B cell (primary cell): ENCODE results near the gene ITGAE. TPM values are rescaled to one million over a fixed set of nuclear protein-coding genes. Genes with fewer than 3 reads are reported as not detected.
"Not testable (repeated sequence)": the region's sequence is repeated elsewhere in the genome, so short reads cannot be mapped to it uniquely, and the experiment has no call there.

Experiments
- ATAC-seq: fragments of 200-7000 bp; cut with Tn5 transposase; one replicate; pipeline ENCODE4 v1.10.0; 2021; ENCODE audit warnings: low read depth, mild to moderate bottlenecking, moderate number of reproducible peaks, moderate library complexity
- CTCF ChIA-PET: fragments of 350-600 bp; sonication (Branson Sonifier 250); formaldehyde crosslinking; loops from one replicate; lab custom pipeline; 2021; ENCODE audit warnings: antibody characterized with exemption, inconsistent platforms; lab: Charles Lee
- POLR2A ChIA-PET: fragments of 350-600 bp; sonication (Branson Sonifier 250); formaldehyde crosslinking; loops from one replicate; lab custom pipeline; 2021; ENCODE audit warnings: antibody characterized with exemption; lab: Charles Lee
- DNase-seq: peaks from one replicate; pipeline ENCODE4 v3.0.0; 2013
- H2AFZ ChIP-seq: 2 replicates; pipeline ENCODE4 v1.6.1; 2012; ENCODE audit warnings: mild to moderate bottlenecking, low read depth, low read length; ENCODE audit not compliant: insufficient read depth, poor library complexity, severe bottlenecking
- H3K27ac ChIP-seq, 2 donors: 1 replicate in 1 of 2; 2 replicates in 1 of 2; pipeline ENCODE4 v1.5.1; 2012 to 2013; ENCODE audit warnings: low read length in 2 of 2, mild to moderate bottlenecking in 2 of 2, moderate library complexity in 1 of 2
- H3K27me3 ChIP-seq, 4 experiments: fragments of 200-600 bp in 1 of 4; sonication (generic) in 1 of 4; replicated peaks in 1 of 4; 1 replicate in 2 of 4; 2 replicates in 2 of 4; pipeline versions ENCODE4 v1.6.1 to v1.7.0; 2013 to 2016; ENCODE audit warnings: low read length in 3 of 4, mild to moderate bottlenecking in 2 of 4, mixed read lengths in 1 of 4, moderate library complexity in 1 of 4; ENCODE audit not compliant: insufficient read depth in 4 of 4, control insufficient read depth in 3 of 4; ENCODE audit errors: control extremely low read depth in 1 of 4
- H3K36me3 ChIP-seq, 2 experiments: replicated peaks in 1 of 2; 1 replicate in 1 of 2; 2 replicates in 1 of 2; pipeline versions ENCODE4 v1.6.1 to v1.7.1; 2013; ENCODE audit warnings: low read length in 1 of 2; ENCODE audit not compliant: insufficient read depth in 2 of 2, control insufficient read depth in 1 of 2; ENCODE audit errors: control extremely low read depth in 1 of 2, extremely low read depth in 1 of 2
- H3K4me1 ChIP-seq, 2 donors: fragments of 200-600 bp in 1 of 2; sonication (generic) in 1 of 2; 1 replicate in 1 of 2; 2 replicates in 1 of 2; pipeline versions ENCODE4 v1.5.1 to v1.6.1; 2013 to 2017; ENCODE audit warnings: low read length in 2 of 2; ENCODE audit not compliant: control insufficient read depth in 2 of 2, insufficient read depth in 2 of 2
- H3K4me2 ChIP-seq: replicated peaks from 2 replicates; pipeline ENCODE3; 2012; ENCODE audit warnings: mild to moderate bottlenecking, low read depth, low read length; ENCODE audit not compliant: poor library complexity, severe bottlenecking
- H3K4me3 ChIP-seq, 5 experiments: fragments of 200-600 bp in 1 of 5; sonication (generic) in 1 of 5; 1 replicate in 3 of 5; 2 replicates in 2 of 5; pipeline versions ENCODE4 v1.5.1 to v1.7.0; 2011 to 2016; ENCODE audit warnings: low read length in 4 of 5, mild to moderate bottlenecking in 4 of 5, low read depth in 2 of 5, control low read depth in 1 of 5, moderate library complexity in 1 of 5; ENCODE audit not compliant: insufficient read depth in 1 of 5; ENCODE audit errors: control extremely low read depth in 1 of 5, extremely low read depth in 1 of 5
- H3K79me2 ChIP-seq: fragments of 200-600 bp; sonication (generic); one replicate; pipeline ENCODE4 v1.6.0; 2016; ENCODE audit warnings: low read length; ENCODE audit not compliant: control insufficient read depth, insufficient read depth
- H3K9ac ChIP-seq: fragments of 200-600 bp; sonication (generic); 2 replicates; pipeline ENCODE4 v1.6.1; 2017; ENCODE audit warnings: mild to moderate bottlenecking, low read length, moderate library complexity
- H3K9me3 ChIP-seq, 3 donors: one replicate each; pipeline versions ENCODE4 v1.6.1 to v1.7.1; 2013; ENCODE audit warnings: low read length in 2 of 3; ENCODE audit not compliant: control insufficient read depth in 2 of 3, insufficient read depth in 1 of 3; ENCODE audit errors: control extremely low read depth in 1 of 3
- H4K20me1 ChIP-seq: 2 replicates; pipeline ENCODE4 v1.6.0; 2012; ENCODE audit warnings: mild to moderate bottlenecking, low read length; ENCODE audit not compliant: insufficient read depth, control insufficient read depth, poor library complexity, severe bottlenecking
- H3K27ac Mint-ChIP-seq: one replicate; pipeline ENCODE4 v1.8.0; 2021; ENCODE audit warnings: mixed read lengths
- H3K27me3 Mint-ChIP-seq: one replicate; pipeline ENCODE4 v1.8.0; 2021; ENCODE audit warnings: mixed read lengths
- H3K4me1 Mint-ChIP-seq: one replicate; pipeline ENCODE4 v1.8.0; 2021; ENCODE audit warnings: mixed read lengths
- H3K4me3 Mint-ChIP-seq: one replicate; pipeline ENCODE4 v1.8.0; 2021; ENCODE audit warnings: mixed read lengths
- H3K9me3 Mint-ChIP-seq: one replicate; pipeline ENCODE4 v1.8.0; 2022; ENCODE audit warnings: mixed read lengths; ENCODE audit not compliant: insufficient read depth
- EZH2 ChIP-seq: IDR thresholded peaks from 2 replicates; pipeline ENCODE4 v1.6.1; 2012; ENCODE audit warnings: borderline replicate concordance, low read depth, mild to moderate bottlenecking, moderate library complexity, low read length; ENCODE audit not compliant: insufficient read depth, poor library complexity, severe bottlenecking
- WGBS: methylation state at CpG from one replicate; pipeline ENCODE4 v1.1.5; 2013; ENCODE audit warnings: missing lambda C conversion rate; ENCODE audit not compliant: insufficient coverage; 5-methylcytosine and 5-hydroxymethylcytosine counted together
- intact Hi-C: fragments of 100-400 bp; cut with micrococcal nuclease; formaldehyde crosslinking; loops from one replicate; pipeline ENCODE4 v1.10.0; 2022
- polyA plus RNA-seq: library from polyadenylated mRNA; depleted of rRNA; stranded (reverse); fragments of >200 nt; gene quantifications from 2 replicates; pipeline ENCODE4 v1.2.3, GENCODE V29; 2012
- total RNA-seq, 2 donors: library from RNA; stranded (reverse); fragments of 120-200 nt in 1 of 2; gene quantifications; 1 replicate in 1 of 2; 2 replicates in 1 of 2; pipeline versions ENCODE4 v1.2.3 to v1.2.4, GENCODE V29; 2013 to 2022
- TF ChIP-seq, protein P1 (sequence below): fragments of 200-600 bp; IDR thresholded peaks from one replicate; pipeline ENCODE4 v1.8.0; 2022; ENCODE audit warnings: antibody characterized with exemption, mild to moderate bottlenecking

ITGAE gene
- total and polyA plus RNA-seq, 2 donors (not counting 1 experiment from before 2014, with no cell fraction given) = 48.2 to 95.6 TPM

DNA sequence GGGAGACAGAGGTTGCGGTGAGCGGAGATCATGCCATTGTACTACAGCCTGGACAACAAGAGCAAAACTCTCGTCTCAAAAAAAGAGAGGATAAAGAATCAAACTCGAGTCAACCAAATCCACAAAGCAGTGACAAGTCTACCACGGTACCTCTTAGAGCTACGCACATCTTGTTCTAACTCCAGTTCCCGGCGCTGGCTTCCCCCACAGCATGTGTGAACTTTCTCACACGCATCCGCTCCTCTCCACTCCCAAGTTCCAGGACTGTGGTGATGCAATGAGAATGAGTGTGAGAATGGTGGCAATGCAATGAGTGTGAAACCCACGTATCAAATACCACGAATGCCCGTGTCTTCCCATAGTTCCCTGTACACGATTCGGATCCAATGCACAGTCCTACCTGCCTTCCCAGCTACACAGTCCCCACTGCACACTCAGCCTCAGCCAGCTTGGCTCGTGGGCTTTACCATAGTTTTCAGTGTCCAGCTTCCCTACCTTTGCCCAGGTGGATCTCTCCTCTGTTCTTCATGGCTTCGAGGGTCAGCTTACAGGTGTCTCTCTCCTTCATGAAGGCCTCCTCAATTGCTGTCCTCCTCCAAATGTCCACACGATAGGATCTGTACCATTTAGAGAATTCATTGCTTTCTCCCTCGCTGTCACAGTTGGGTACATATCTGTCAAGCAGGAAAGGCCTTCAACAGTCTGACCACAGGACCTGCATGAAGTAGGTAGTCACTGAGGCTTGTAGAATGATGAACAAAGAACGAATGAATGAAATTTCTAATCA is 95.9 kb downstream of the ITGAE start:
- Histone ChIP-seq H2AFZ (no peak overlapping the region), H3K9ac (no peak overlapping the region), H3K36me3 (no peaks in the 10 kb centered on the region), H3K9me3 (no peaks in the 10 kb centered on the region), H4K20me1 (no peaks in the 10 kb centered on the region), H3K27ac (no peak overlapping the region), H3K4me2 (no peak overlapping the region), H3K4me1 (peaks cover 45 to 51% of the 10 kb centered on the region in 2 donors), H3K79me2 (peaks cover 10% of the 10 kb centered on the region), H3K4me3 (no peak overlapping the region), H3K27me3 (no peaks in the 10 kb centered on the region)
- Mint-ChIP-seq H3K27me3 (no peaks in the 10 kb centered on the region), H3K4me1 (peaks cover 56% of the 10 kb centered on the region), H3K4me3 (no peak overlapping the region), H3K9me3 (no peaks in the 10 kb centered on the region), H3K27ac (no peak overlapping the region)
- 79% methylated on average over 11 of the region's 20 CpGs for WGBS
- intact Hi-C loops = no loop called here
- no peak for TF ChIP-seq EZH2
- TF ChIP-seq, protein P1, sequence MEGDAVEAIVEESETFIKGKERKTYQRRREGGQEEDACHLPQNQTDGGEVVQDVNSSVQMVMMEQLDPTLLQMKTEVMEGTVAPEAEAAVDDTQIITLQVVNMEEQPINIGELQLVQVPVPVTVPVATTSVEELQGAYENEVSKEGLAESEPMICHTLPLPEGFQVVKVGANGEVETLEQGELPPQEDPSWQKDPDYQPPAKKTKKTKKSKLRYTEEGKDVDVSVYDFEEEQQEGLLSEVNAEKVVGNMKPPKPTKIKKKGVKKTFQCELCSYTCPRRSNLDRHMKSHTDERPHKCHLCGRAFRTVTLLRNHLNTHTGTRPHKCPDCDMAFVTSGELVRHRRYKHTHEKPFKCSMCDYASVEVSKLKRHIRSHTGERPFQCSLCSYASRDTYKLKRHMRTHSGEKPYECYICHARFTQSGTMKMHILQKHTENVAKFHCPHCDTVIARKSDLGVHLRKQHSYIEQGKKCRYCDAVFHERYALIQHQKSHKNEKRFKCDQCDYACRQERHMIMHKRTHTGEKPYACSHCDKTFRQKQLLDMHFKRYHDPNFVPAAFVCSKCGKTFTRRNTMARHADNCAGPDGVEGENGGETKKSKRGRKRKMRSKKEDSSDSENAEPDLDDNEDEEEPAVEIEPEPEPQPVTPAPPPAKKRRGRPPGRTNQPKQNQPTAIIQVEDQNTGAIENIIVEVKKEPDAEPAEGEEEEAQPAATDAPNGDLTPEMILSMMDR = no peak
- ATAC-seq (no peak), DNase-seq (no peak)
- POLR2A ChIA-PET = interaction anchor here (0.6 to 0.8 kb wide), 2 partner anchors 17 to 20 kb away, joined by 3 to 8 read pairs; no protein-coding TSS in a partner anchor
- CTCF ChIA-PET = interaction anchor here (1.1 to 3.0 kb wide), 2 partner anchors 11 to 27 kb away, joined by 3 to 8 read pairs; no protein-coding TSS in a partner anchor

DNA sequence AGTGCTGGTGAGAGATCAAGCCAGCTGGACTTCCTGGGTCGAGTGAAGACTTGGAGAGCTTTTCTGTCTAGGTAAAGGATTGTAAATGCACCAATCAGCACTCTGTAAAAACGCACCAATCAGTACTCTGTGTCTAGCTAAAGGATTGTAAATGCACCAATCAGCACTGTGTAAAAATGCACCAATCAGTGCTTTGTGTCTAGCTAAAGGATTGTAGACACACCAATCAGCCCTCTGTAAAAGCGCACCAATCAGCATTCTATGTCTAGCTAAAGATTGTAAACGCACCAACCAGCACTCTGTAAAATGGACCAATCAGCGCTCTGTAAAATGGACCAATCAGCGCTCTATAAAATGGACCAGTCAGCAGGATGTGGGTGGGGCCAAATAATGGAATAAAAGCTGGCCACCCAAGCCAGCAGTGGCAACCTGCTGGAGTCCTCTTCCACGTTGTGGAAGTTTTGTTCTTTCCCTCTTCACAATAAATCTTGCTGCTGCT is 98.9 kb downstream of the ITGAE start:
- H3K9me3 Mint-ChIP-seq, H4K20me1 ChIP-seq, DNase-seq, H3K9me3 ChIP-seq, H3K4me3 ChIP-seq, H3K36me3 ChIP-seq, H3K9ac ChIP-seq, H3K4me3 Mint-ChIP-seq, ATAC-seq, H3K27ac ChIP-seq, intact Hi-C loops, H3K27me3 ChIP-seq, H3K27me3 Mint-ChIP-seq, H2AFZ ChIP-seq: not testable (repeated sequence)
- Histone ChIP-seq H3K4me2 (peak overlapping the region; percentile 30), H3K79me2 (peaks cover 14% of the 10 kb centered on the region), H3K4me1 (peaks cover 34 to 48% of the 10 kb centered on the region in 2 donors)
- Mint-ChIP-seq H3K4me1 (peaks cover 56% of the 10 kb centered on the region), H3K27ac (peak overlapping the region; percentile 71)
- ChIA-PET CTCF (interaction anchor here (0.6 to 1.4 kb wide), 5 partner anchors 9 to 396 kb away, joined by 3 to 7 read pairs (median 4); no protein-coding TSS in a partner anchor), POLR2A (interaction anchor here (0.6 to 3.2 kb wide), 2 partner anchors 9 to 18 kb away, joined by 5 to 14 read pairs; no protein-coding TSS in a partner anchor)
- 98% methylated on average over 4 of the region's 7 CpGs for WGBS
